ENCODE measurements around the gene TNFRSF1B. TPM values are rescaled to one million over a fixed set of nuclear protein-coding genes. Genes with fewer than 3 reads are reported as not detected.

Gene TNFRSF1B
- total RNA-seq, 1 donor from 2014 or later: 13.7 TPM

DNA sequence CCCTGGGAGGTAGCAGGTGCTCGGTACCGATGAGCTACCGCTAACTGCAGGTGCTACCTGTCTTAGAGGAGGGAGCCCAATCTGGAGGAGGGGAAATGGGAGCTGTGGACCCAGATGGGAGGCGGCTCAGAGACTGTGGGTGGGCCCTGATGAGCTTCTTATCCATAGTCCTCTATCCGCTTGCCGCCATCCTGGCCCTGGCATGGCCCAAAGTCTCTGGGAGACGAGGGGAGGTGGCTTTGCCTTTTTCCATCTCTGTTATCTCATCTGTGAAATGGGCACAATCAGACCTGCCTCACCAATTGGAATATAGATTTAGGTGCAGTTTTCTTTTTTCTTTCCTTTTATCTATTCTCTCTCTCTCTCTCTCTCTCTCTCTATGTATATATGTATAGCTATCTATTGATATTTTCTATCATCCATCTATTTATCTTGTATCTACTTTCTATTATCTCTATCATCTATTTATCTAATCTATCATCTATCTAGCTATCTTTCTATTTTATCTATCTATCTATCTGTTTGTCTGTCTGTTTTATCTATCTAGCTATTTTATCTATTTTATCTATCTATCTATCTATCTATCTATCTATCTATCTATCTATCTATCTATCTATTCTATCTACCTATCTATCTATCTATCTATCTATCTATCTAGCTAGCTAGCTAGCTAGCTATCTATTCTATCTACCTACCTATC, 16.5 kb downstream of the TNFRSF1B start:
- DNase-seq (no peak), ATAC-seq (ENCODE audit: poor library complexity) (no peak)
- intact Hi-C loops (cut with DNase I): no loop called here

DNA sequence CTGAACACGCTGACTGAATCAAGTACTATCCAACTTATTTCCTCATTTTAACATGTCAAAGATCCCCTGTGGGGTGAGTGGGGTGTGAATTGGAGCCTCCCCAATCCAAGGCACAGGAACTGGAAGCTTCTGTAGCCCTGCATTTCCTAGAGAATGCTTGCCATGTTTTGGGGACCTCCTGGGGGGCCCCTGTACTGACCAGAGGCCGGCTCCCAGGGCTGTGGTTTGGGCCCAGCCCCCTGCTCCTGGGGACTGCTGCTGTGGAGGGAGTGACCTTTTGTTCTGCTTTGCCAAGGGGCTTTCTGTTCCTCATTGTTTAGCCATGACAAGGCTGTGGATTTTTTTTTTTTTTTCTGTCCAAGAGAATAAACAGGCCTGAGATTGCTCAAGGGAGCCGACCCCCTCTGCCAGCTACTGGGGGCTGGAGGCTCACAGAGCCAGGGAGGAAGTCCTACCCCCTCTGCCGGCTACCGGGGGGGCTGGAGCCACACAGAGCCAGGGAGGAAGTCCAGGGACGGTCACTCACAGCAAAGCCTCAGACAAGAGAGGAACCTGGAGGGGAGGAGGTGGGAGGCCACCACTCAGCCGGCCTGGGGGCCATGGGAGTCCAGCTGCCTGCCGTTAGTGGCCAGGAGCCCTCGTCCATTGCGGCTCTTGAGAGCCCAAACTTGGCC, 17.4 kb downstream of the TNFRSF1B start:
- ATAC-seq (ENCODE audit: poor library complexity) (peak; percentile 86), DNase-seq (peak; percentile 91)
- intact Hi-C loops (cut with DNase I): no loop called here

GRCh38 chr1:12185036-12185917, 18.5 kb downstream of the TNFRSF1B start:
- DNase-seq (no peak), ATAC-seq (ENCODE audit: poor library complexity) (peak; percentile 16)
- intact Hi-C loops (cut with DNase I): no loop called here

- ATAC-seq (ENCODE audit: poor library complexity): peak; percentile 13
Observed at GRCh38 chr1:12185918-12186678, 19.3 kb downstream of the TNFRSF1B start.

GRCh38 chr1:12186679-12186985, 19.8 kb downstream of the TNFRSF1B start:
- intact Hi-C loops (cut with DNase I): no loop called here
- ATAC-seq (ENCODE audit: poor library complexity) (no peak), DNase-seq (no peak)

More at GRCh38 chr1:12185918-12186678, 19.3 kb downstream of the TNFRSF1B start:
- intact Hi-C loops (cut with DNase I): no loop called here
- no peak for DNase-seq

- DNase-seq (no peak), ATAC-seq (ENCODE audit: poor library complexity) (no peak)
Observed at GRCh38 chr1:12188115-12188514, 21.3 kb downstream of the TNFRSF1B start.

GRCh38 chr1:12188657-12189327, 22.0 kb downstream of the TNFRSF1B start:
- no peak for ATAC-seq (ENCODE audit: poor library complexity)
- intact Hi-C loops (cut with DNase I): no loop called here
- DNase-seq: no peak

More at GRCh38 chr1:12188115-12188514, 21.3 kb downstream of the TNFRSF1B start:
- intact Hi-C loops (cut with DNase I): no loop called here

- intact Hi-C loops (cut with DNase I): no loop called here
- no peak for DNase-seq
- no peak for ATAC-seq (ENCODE audit: poor library complexity)
Observed at GRCh38 chr1:12189328-12189682, 22.5 kb downstream of the TNFRSF1B start.

- intact Hi-C loops (cut with DNase I): no loop called here
- ATAC-seq (ENCODE audit: poor library complexity): no peak
- no peak for DNase-seq
Observed at GRCh38 chr1:12191242-12192032, 24.6 kb downstream of the TNFRSF1B start.

GRCh38 chr1:12194666-12195216, 27.9 kb downstream of the TNFRSF1B start:
- DNase-seq (no peak), ATAC-seq (ENCODE audit: poor library complexity) (peak; percentile 14)
- intact Hi-C loops (cut with DNase I): no loop called here

GRCh38 chr1:12195416-12195815, 28.6 kb downstream of the TNFRSF1B start:
- no peak for DNase-seq
- intact Hi-C loops (cut with DNase I): no loop called here
- ATAC-seq (ENCODE audit: poor library complexity): no peak

- intact Hi-C loops (cut with DNase I): no loop called here
- ATAC-seq (ENCODE audit: poor library complexity) (peak; percentile 74), DNase-seq (peak; percentile 80)
Observed at GRCh38 chr1:12196641-12197482, 30.1 kb downstream of the TNFRSF1B start.

DNA sequence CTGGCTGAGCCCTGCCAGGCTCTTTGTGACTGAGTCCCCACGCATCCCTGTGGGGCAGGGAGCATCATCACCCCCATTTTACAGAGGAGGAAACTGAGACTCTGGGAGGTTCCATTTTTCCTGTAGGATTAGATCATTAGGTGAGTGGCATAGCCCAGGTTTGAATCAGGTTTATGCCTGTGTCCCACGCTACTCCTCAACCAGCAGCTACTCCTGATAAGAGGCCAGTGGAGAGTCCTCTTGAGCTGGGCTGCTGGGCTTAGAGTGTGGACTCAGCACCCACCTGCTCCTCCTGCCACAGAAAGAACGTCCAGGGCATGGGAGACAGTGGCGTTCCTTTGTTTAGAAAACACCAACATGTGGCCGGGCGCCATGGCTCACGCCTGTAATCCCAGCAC, 30.7 kb downstream of the TNFRSF1B start:
- intact Hi-C loops (cut with DNase I): no loop called here
- no peak for ATAC-seq (ENCODE audit: poor library complexity)

GRCh38 chr1:12200208-12200607, 33.4 kb downstream of the TNFRSF1B start:
- intact Hi-C loops (cut with DNase I): no loop called here
- no peak for ATAC-seq (ENCODE audit: poor library complexity)

More for the DNA sequence above, 30.7 kb downstream of the TNFRSF1B start:
- DNase-seq: peak; percentile 25

GRCh38 chr1:12201352-12202189, 34.8 kb downstream of the TNFRSF1B start:
- DNase-seq: no peak
- intact Hi-C loops (cut with DNase I): no loop called here
- no peak for ATAC-seq (ENCODE audit: poor library complexity)

More at GRCh38 chr1:12200208-12200607, 33.4 kb downstream of the TNFRSF1B start:
- DNase-seq: no peak

DNA sequence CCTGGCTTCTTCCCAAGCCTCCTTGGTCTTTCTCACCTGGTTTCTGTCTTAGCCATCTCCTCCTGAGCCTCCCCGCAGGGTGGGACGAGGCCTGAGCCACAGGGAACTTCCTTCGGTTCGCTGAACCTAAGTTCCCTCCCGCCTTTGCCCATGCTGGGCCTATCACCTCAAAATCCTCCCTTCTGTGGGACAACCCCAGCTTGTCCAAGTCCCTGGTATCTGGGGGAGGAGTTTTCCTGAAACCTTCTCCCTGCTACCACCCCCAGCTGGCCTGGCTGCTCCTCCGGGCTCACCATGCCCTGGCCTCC, 35.4 kb downstream of the TNFRSF1B start:
- ATAC-seq (ENCODE audit: poor library complexity): no peak
- intact Hi-C loops (cut with DNase I): no loop called here
- peak; percentile 6 for DNase-seq
